HG03558 (cell line): ENCODE measurements around the gene CSTB.

ENCODE experiments used
- ATAC-seq: cut with Tn5 transposase; IDR thresholded peaks from one replicate; pipeline ENCODE4 v1.9.1; 2021; ENCODE audit warnings: moderate number of reproducible peaks; ENCODE audit not compliant: unreplicated experiment; ENCODE audit errors: extremely low read depth

The CSTB gene

DNA sequence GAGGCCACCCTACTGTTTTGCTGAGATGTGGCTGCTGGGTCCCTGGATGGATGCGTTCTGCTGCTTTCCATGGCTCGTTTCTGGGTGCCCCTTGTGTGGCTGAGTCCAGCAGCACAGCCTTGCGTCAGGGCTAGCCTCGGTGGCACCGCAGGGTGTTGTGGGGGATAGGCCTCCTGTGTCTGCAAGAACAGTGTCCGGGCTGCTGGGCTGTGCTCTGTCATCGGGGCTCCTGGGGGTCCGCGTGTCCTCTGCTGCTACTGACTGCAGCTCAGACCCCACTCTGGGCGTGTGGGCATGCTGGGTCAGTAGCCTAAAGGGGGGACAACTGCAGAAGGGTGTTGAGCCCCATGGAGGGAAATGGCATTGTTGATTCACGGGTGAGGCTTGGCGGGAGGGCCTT, 18.2 kb upstream of the CSTB start:
- ATAC-seq: no peak

DNA sequence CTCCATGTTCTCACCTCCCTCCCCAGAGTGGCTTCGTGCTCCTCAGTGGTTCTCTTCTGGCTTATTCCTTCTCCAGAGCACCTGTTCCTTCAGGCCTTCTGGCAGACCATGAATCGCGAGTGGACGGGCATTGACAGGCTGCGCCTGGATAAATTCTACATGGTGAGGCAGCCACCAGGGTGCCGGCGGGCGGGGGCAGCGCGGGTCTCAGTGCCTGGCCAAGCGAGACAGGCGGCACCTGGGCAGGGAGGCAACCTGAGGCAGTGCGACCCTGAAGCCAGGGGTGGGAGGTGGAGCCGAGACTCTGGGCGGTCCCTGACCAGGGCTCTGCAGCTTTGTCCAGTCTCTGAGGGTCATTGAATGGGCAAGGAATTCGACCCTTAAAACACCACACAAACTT, 17.1 kb upstream of the CSTB start:
- no peak for ATAC-seq

DNA sequence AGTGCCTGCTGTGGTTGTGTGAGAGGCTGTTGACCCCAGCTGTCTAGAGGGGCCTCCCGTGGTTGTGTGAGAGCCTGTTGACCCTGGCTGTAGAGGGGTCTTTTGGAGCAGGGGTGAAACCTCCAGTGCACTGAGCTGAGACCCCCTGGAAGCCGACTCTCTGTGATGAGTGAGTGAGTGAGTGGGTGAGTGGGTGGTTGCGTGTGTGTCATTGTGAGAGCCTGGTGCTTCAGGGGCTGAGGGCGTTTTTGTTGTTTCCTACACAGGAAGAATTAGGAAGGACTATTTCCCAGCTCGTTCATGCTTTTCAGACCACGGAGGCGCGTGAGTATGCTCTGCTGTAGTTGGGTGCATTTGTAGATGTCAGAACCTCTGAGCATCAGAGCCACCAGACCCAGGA, 16.3 kb upstream of the CSTB start:
- no peak for ATAC-seq

DNA sequence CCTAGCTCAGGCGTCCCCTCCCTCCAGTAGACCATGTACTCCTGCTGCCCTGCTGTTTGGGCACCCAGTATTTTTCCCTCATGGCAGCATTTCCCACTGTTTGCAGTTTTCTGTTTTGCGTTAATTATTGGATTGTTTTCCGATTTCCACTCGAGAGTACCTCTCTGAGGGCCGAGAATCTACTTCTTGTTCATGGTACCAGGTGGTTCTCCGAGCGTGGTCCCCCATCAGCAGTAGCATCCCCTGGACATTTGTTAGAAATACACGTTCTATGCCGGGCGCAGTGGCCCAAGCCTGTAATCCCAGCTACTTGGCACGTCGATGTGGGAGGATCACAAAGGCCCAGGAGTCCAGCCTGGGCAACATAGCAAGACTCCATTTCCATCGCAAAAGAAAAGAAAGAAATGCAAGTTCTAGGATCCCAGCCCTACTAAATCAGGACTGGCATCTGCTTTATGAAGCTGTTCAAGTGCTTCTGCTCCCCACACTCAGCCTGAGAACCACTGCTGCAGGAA, 14.0 kb upstream of the CSTB start:
- ATAC-seq: no peak

- no peak for ATAC-seq
Measured at GRCh38 chr21:43789276-43790009, 13.3 kb upstream of the CSTB start, which contains the start of gene RRP1. Gene RRP1 (plus strand): TSS chr21:43789577. CDS start chr21:43789630, 53 bp downstream.

GRCh38 chr21:43786807-43787440, 10.8 kb upstream of the CSTB start:
- ATAC-seq: no peak

DNA sequence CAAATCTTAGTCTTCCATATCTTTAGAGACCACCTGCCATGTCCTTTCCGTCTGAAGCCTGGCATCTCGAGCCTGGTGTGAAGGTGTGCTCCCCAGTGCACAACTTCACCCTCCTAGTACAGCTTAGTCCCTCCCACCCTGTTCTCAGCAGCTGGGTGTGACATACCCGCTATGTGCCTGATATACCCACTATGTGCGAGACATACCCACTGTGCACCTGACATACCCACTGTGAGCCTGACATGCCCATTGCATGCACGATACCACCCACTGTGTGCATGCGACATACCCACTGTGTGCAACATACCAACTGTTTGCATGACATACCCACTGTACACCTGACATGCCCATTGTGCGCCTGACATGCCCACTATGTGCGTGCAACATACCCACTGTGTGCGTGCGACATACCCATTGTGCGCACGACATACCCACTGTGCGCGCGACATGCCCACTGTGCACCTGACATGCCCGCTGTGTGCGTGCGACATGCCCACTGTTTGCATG, 10.2 kb upstream of the CSTB start:
- ATAC-seq: no peak

DNA sequence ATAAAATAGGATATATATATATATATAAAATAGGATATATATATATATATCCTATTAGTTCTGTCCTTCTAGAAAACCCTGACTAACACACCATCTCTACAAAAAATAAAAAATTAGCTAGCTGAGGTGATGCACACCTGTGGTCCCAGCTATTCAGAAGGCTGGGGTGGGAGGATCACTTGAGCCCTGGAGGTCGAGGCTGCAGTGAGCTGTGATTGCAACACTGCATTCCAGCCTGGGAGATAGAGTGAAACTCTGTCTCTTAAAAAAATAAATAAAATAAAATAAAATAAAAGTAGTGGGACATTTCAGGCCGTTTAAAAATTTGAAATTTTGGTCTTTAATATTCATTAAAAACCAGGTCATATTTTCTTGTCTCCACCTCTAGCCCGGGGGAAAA, 9.0 kb upstream of the CSTB start:
- ATAC-seq: no peak

- no peak for ATAC-seq
Measured at GRCh38 chr21:43783098-43783700, 7.1 kb upstream of the CSTB start.

GRCh38 chr21:43782431-43783097, 6.5 kb upstream of the CSTB start:
- ATAC-seq: no peak

DNA sequence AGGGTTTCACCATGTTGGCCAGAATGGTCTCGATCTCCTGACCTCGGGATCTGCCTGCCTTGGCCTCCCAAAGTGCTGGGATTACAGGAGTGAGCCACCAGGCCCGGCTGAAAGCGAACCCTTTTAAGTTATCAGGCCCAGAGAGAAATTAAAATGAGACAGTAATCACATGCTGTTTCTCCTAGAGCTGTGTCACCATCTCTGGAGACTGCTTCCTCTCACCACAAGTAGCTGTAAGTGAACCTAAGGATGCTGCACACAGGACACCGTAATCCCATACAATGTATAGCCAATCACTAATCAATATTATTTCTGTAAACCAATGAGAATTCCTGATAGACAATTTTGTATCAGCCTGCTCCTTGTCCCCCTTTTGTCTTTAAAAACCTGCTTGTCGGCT, 5.7 kb upstream of the CSTB start:
- no peak for ATAC-seq

- no peak for ATAC-seq
Measured at GRCh38 chr21:43779660-43780059, 3.6 kb upstream of the CSTB start.

DNA sequence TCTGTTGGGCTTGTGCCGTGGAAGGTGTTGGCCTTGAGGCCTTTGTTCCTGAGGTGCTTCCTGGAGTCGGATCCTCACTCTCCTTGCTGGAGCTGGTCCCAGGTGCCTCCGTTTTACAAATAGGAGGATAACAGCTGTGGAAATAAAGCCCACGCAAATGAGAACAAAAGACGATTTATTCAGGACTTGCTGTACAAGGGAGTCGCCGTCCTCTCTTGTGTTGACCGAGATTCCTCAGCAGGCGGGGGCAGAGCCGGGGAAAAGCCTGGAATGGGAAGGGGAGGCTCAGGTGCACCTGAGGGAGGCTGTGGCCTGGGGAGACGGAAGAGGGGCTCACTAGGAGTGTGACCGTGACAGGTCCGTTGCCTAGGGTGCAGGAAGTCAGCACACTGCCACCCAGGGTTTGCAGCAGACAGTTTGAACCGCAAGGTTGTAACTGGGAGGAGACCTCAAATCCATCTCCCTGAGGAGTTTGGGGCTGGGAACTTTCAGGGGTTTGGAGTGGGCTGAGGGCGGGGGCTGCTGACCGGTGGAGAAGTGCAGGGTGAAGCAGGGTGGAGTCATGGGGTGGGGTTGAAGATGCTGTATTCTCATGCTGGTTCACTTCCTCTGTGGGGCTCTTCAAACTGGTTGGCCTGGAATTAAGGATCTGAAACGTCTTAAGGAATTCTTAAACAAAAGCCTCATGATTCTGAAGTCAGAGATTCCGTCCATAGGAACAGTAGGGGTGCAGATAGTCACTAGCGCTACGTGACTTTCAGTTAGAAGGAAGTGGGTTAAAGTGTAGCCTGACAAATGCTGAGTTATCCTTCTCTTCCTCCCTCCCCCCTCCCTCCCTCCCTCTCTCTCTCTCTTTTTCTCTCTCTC, 2.6 kb upstream of the CSTB start:
- no peak for ATAC-seq

- ATAC-seq: no peak
Measured at GRCh38 chr21:43777953-43778352, 1.8 kb upstream of the CSTB start.

DNA sequence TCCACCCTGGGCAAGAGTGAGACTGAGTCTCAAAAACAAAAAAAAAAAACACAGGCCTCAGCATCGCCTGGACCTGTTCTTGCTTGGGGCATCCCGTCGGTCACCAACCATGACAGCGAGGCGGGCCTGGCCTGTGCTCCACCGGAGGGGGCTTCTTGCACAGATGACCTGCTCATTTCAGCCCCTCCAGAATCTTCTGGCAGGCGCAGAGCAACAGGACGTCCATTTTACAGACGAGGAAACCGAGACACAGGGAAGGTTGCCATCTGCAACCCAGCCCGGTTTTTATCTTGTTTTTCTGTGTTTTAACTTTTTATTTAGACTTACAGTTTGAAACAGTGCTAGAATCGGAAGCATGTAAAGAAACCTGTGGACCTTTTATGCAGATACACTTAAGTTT, 918 bp downstream of the CSTB start:
- ATAC-seq: no peak

DNA sequence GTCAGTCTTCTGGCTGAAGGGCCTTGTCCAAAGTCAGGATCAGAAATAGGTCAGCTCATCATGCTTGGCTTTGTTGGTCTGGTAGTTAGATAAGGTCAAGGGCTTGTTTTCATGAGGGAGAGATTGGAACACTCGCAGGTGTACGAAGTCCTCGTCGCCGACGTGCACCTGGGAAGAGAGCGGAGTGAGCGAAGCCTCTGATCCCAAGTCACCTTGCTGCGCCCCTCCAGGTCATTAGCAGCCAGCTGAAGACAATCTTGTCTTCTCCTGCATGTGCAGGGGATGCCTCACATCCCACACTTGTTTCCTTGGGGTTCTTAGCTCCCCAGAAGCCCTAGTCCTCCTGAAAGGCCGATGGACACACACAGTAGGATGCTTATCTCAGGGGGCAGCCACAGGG, 1.9 kb downstream of the CSTB start:
- ATAC-seq: no peak

DNA sequence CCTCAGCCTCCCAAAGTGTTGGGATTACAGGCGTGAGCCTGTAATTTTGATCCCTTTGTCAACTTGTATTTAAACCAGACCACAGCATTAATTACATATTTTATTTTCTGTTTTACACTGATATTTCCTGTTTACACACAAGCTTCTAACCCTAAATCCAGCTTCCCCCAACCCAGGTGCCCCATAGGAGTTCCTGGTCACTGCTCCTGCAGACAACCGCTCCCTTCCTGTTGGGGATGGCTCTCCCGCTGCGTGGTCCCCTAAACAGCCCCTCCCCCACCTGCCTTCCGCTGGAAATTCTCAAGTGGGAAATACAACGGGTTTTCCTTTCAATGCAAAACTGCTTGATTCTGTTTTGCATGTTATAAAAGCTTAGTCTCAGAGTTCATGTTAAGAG, 3.7 kb downstream of the CSTB start:
- no peak for ATAC-seq

GRCh38 chr21:43771698-43772424, 4.2 kb downstream of the CSTB start:
- ATAC-seq: no peak

GRCh38 chr21:43771199-43771675, 4.9 kb downstream of the CSTB start:
- no peak for ATAC-seq
